Aorta (tissue), 5 donors: ENCODE data around the gene GBX1. TPM values are rescaled to one million over a fixed set of nuclear protein-coding genes. Genes with fewer than 3 reads are reported as not detected.

Experiments used
- ATAC-seq: fragments of 200-7000 bp; cut with Tn5 transposase; one replicate; pipeline ENCODE4 v1.9.1; 2022; ENCODE audit warnings: moderate library complexity; ENCODE audit not compliant: low FRiP score
- DNase-seq, 2 donors: peaks; one replicate each; pipeline ENCODE4 v3.0.0-alpha.2; 2020
- H3K27ac ChIP-seq, 2 donors: one replicate each; pipeline ENCODE4 v1.5.1; 2013; ENCODE audit warnings: low read length in 2 of 2, mild to moderate bottlenecking in 2 of 2, moderate library complexity in 2 of 2, control low read depth in 1 of 2, inconsistent platforms in 1 of 2, low read depth in 1 of 2
- H3K27me3 ChIP-seq, 2 donors: one replicate each; pipeline ENCODE4 v1.6.1; 2013; ENCODE audit warnings: control low read depth in 1 of 2, low read length in 1 of 2, mild to moderate bottlenecking in 1 of 2, moderate library complexity in 1 of 2; ENCODE audit not compliant: insufficient read depth in 2 of 2, control insufficient read depth in 1 of 2
- H3K36me3 ChIP-seq, 2 donors: one replicate each; pipeline ENCODE4 v1.6.1; 2013; ENCODE audit warnings: control low read depth in 1 of 2, low read length in 1 of 2, mild to moderate bottlenecking in 1 of 2; ENCODE audit not compliant: insufficient read depth in 2 of 2, control insufficient read depth in 1 of 2
- H3K4me1 ChIP-seq, 2 donors: one replicate each; pipeline ENCODE4 v1.6.1; 2013; ENCODE audit warnings: low read length in 2 of 2, control low read depth in 1 of 2, mild to moderate bottlenecking in 1 of 2, moderate library complexity in 1 of 2; ENCODE audit not compliant: insufficient read depth in 2 of 2, control insufficient read depth in 1 of 2
- H3K4me3 ChIP-seq, 2 donors: one replicate each; pipeline ENCODE4 v1.5.1; 2013; ENCODE audit warnings: low read length in 2 of 2, control low read depth in 1 of 2, mild to moderate bottlenecking in 1 of 2
- H3K9me3 ChIP-seq: one replicate; pipeline ENCODE4 v1.6.1; 2013; ENCODE audit warnings: mild to moderate bottlenecking, low read length; ENCODE audit not compliant: control insufficient read depth
- WGBS, 2 donors: extraction: QIAGEN DNeasy Blood & Tissue Kit; methylation state at CpG; one replicate each; pipeline ENCODE4 v1.1.7; 2013; 5-methylcytosine and 5-hydroxymethylcytosine counted together
- intact Hi-C, 2 donors: fragments of 100-400 bp; cut with DNase I; formaldehyde crosslinking; loops; one replicate each; pipeline versions ENCODE4 v1.14.2 to v1.15.0; 2022
- polyA plus RNA-seq, 2 donors: library from polyadenylated mRNA; stranded (reverse); fragments of 200-250 nt; gene quantifications; one replicate each; pipeline ENCODE4 v1.2.3, GENCODE V29; 2013
- total RNA-seq, 2 donors: library from RNA; stranded (reverse); fragmentation: NEBNext Ultra II Directional; extraction: Animal tissue kit (Norgen Biotek cat#: 25700); gene quantifications; one replicate each; pipeline ENCODE4 v1.2.1, GENCODE V29; 2021
- donor health status: healthy with polysubstance abuse.
- donor health status: Bipolar disorder and iron deficiency.
- donor health status: DM: no; HTN: no; CAD: no.
- donor health status: DM: no; HTN: no; CAD: no.
- donor health status: DM: yes; HTN: yes; CAD: no.

The GBX1 gene
- total and polyA plus RNA-seq, 4 donors, result not detected

GRCh38 chr7:151168787-151169162 lies 1.3 kb upstream of the GBX1 start:
- DNase-seq, result no peak
- Histone ChIP-seq H3K27ac (no peak overlapping the region), H3K4me3 (no peak overlapping the region), H3K36me3 (no peaks in the 10 kb centered on the region), H3K9me3 (no peaks in the 10 kb centered on the region), H3K4me1 (no peaks in the 10 kb centered on the region), H3K27me3 (no peaks in the 10 kb centered on the region)
- 43 to 47% methylated on average over 10 of the region's 10 CpGs for WGBS, 2 donors
- no peak for ATAC-seq
- intact Hi-C loops, result no loop called here

GRCh38 chr7:151168003-151168786 lies 701 bp upstream of the GBX1 start:
- ATAC-seq (peak; percentile 40), DNase-seq (peak; percentile 54 to 82)
- H3K9me3 ChIP-seq, result no peaks in the 10 kb centered on the region
- intact Hi-C loops, result no loop called here
- peak overlapping the region in 1 of 2 donors; percentile 36 for H3K4me3 ChIP-seq
- WGBS, 2 donors, result 3% methylated on average over 43 to 52 of the region's 52 CpGs
- H3K27ac ChIP-seq, result no peak overlapping the region
- H3K27me3 ChIP-seq, result no peaks in the 10 kb centered on the region
- H3K4me1 ChIP-seq, result no peaks in the 10 kb centered on the region
- no peaks in the 10 kb centered on the region for H3K36me3 ChIP-seq

GRCh38 chr7:151166629-151167196 lies 781 bp downstream of the GBX1 start:
- Histone ChIP-seq H3K36me3 (no peaks in the 10 kb centered on the region), H3K4me1 (no peaks in the 10 kb centered on the region), H3K4me3 (peak overlapping the region; percentile 9 to 36), H3K27me3 (no peaks in the 10 kb centered on the region), H3K9me3 (no peaks in the 10 kb centered on the region), H3K27ac (no peak overlapping the region)
- 16 to 18% methylated on average over 29 to 31 of the region's 31 CpGs for WGBS, 2 donors
- ATAC-seq (no peak), DNase-seq (no peak)
- intact Hi-C loops, result no loop called here

GRCh38 chr7:151161757-151162156 lies 5.7 kb downstream of the GBX1 start:
- ATAC-seq, result no peak
- DNase-seq, result no peak
- no peak overlapping the region for H3K27ac ChIP-seq
- H3K4me3 ChIP-seq, result no peak overlapping the region
- no peaks in the 10 kb centered on the region for H3K36me3 ChIP-seq
- no peaks in the 10 kb centered on the region for H3K9me3 ChIP-seq
- no peaks in the 10 kb centered on the region for H3K4me1 ChIP-seq
- WGBS, 2 donors, result 90 to 92% methylated on average over 1 of the region's 1 CpG
- H3K27me3 ChIP-seq, result no peaks in the 10 kb centered on the region
- intact Hi-C loops, result no loop called here

GRCh38 chr7:151157645-151158329 lies 9.7 kb downstream of the GBX1 start:
- H3K27me3 ChIP-seq, result no peaks in the 10 kb centered on the region
- WGBS, 2 donors, result 80 to 81% methylated on average over 7 of the region's 7 CpGs
- no peaks in the 10 kb centered on the region for H3K4me1 ChIP-seq
- H3K27ac ChIP-seq, result no peak overlapping the region
- intact Hi-C loops, result no loop called here
- DNase-seq (no peak), ATAC-seq (no peak)
- H3K9me3 ChIP-seq, result no peaks in the 10 kb centered on the region
- no peaks in the 10 kb centered on the region for H3K36me3 ChIP-seq
- no peak overlapping the region for H3K4me3 ChIP-seq

- no peak overlapping the region for H3K4me3 ChIP-seq
- 48 to 57% methylated on average over 6 of the region's 6 CpGs for WGBS, 2 donors
- no peaks in the 10 kb centered on the region for H3K9me3 ChIP-seq
- no peaks in the 10 kb centered on the region for H3K36me3 ChIP-seq
- intact Hi-C loops, result no loop called here
- ATAC-seq (no peak), DNase-seq (no peak)
- no peaks in the 10 kb centered on the region for H3K4me1 ChIP-seq
- no peaks in the 10 kb centered on the region for H3K27me3 ChIP-seq
- H3K27ac ChIP-seq, result no peak overlapping the region
These were observed 14.6 kb downstream of the GBX1 start for GRCh38 chr7:151152643-151153513.

GRCh38 chr7:151150388-151150787 lies 17.1 kb downstream of the GBX1 start:
- Histone ChIP-seq H3K27ac (no peak overlapping the region), H3K9me3 (no peaks in the 10 kb centered on the region), H3K4me1 (no peaks in the 10 kb centered on the region), H3K27me3 (no peaks in the 10 kb centered on the region), H3K4me3 (no peak overlapping the region), H3K36me3 (no peaks in the 10 kb centered on the region)
- DNase-seq, result no peak
- ATAC-seq, result no peak
- intact Hi-C loops, result no loop called here
- WGBS, 2 donors, result 62 to 74% methylated on average over 3 of the region's 3 CpGs
